HTERT RPE-1 (cell line): Measurements from ENCODE around the gene RASA4.
"Not testable (repeated sequence)": the region's sequence is repeated elsewhere in the genome, so short reads cannot be mapped to it uniquely, and the experiment has no call there.

Experiments used
- in situ Hi-C: fragments of 300-500 bp; cut with MboI; formaldehyde crosslinking; loops from 4 replicates; pipeline ENCODE4 v1.14.3; 2020; ENCODE audit warnings: low sequenced_read_pairs

RASA4 gene

GRCh38 chr7:102606848-102607247 lies 9.7 kb downstream of the RASA4 start:
- in situ Hi-C loops = not testable (repeated sequence)

GRCh38 chr7:102604431-102605145 lies 12.0 kb downstream of the RASA4 start:
- in situ Hi-C loops = not testable (repeated sequence)

GRCh38 chr7:102602317-102602716 lies 14.2 kb downstream of the RASA4 start:
- in situ Hi-C loops = not testable (repeated sequence)

- in situ Hi-C loops = not testable (repeated sequence)
Measured at GRCh38 chr7:102599699-102600098, 16.9 kb downstream of the RASA4 start.

GRCh38 chr7:102596036-102596435 lies 20.5 kb downstream of the RASA4 start:
- in situ Hi-C loops = not testable (repeated sequence)

GRCh38 chr7:102593637-102594334 lies 22.8 kb downstream of the RASA4 start:
- in situ Hi-C loops = not testable (repeated sequence)

- in situ Hi-C loops = not testable (repeated sequence)
Measured at GRCh38 chr7:102592477-102593019, 24.0 kb downstream of the RASA4 start.

GRCh38 chr7:102589857-102590256 lies 26.7 kb downstream of the RASA4 start:
- in situ Hi-C loops = not testable (repeated sequence)

GRCh38 chr7:102583495-102583894 lies 33.1 kb downstream of the RASA4 start:
- in situ Hi-C loops = not testable (repeated sequence)

GRCh38 chr7:102581722-102582121 lies 34.8 kb downstream of the RASA4 start:
- in situ Hi-C loops = not testable (repeated sequence)

- in situ Hi-C loops = not testable (repeated sequence)
Measured at GRCh38 chr7:102578486-102578885, 38.1 kb downstream of the RASA4 start.

GRCh38 chr7:102577315-102578240 lies 39.0 kb downstream of the RASA4 start:
- in situ Hi-C loops = not testable (repeated sequence)

GRCh38 chr7:102576363-102576762 lies 40.2 kb downstream of the RASA4 start:
- in situ Hi-C loops = not testable (repeated sequence)

GRCh38 chr7:102574607-102575006 lies 41.9 kb downstream of the RASA4 start:
- in situ Hi-C loops = not testable (repeated sequence)

GRCh38 chr7:102572261-102573239 lies 44.0 kb downstream of the RASA4 start, which contains the start of gene POLR2J3:
POLR2J3 (minus strand) TSS chr7:102572583; CDS start chr7:102572521, 62 bp downstream.
- in situ Hi-C loops = not testable (repeated sequence)

GRCh38 chr7:102568620-102569019 lies 47.9 kb downstream of the RASA4 start:
- in situ Hi-C loops = not testable (repeated sequence)

GRCh38 chr7:102550808-102551422 lies 65.6 kb downstream of the RASA4 start, which contains the start of gene SPDYE2:
SPDYE2 (plus strand) TSS chr7:102551226; CDS start chr7:102553256, 2,030 bp downstream.
- in situ Hi-C loops = not testable (repeated sequence)

GRCh38 chr7:102546353-102546752 lies 70.2 kb downstream of the RASA4 start:
- in situ Hi-C loops = not testable (repeated sequence)

- in situ Hi-C loops = not testable (repeated sequence)
Measured at GRCh38 chr7:102545288-102545687, 71.3 kb downstream of the RASA4 start.
